Astrocyte (in vitro differentiated cells and primary cell): ENCODE results near the gene IGF1.

Experiments
- EZH2 ChIP-seq: IDR thresholded peaks from 2 replicates; pipeline ENCODE4 v1.6.1; 2012; ENCODE audit warnings: mild to moderate bottlenecking, low read length, inconsistent platforms; ENCODE audit not compliant: insufficient read depth
- TF ChIP-seq, protein P1 (sequence below): IDR thresholded peaks from 2 replicates; pipeline ENCODE4 v1.5.1; 2011; ENCODE audit warnings: low read depth, mild to moderate bottlenecking, inconsistent platforms, low read length, moderate library complexity; ENCODE audit not compliant: insufficient read depth

DNA sequence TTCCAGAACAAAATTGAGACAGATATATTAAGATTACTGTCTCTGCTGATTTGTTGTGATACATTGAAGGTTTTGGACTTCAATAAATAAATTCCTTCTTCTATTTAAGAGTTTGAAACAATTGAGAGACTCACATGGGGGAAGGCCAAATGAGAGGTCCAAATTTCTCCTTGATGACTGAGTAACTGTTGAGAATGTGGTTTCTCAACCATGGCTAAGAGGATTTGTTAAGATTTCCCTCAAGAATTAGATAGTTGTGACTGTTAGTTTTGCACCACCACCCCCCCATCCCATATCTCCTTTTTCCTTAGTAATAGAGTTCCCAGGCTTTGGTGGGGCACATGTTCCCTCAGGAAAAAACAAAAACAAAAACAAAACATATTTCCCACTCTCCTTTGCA is 47.7 kb upstream of the IGF1 start:
- no peak for TF ChIP-seq EZH2
- TF ChIP-seq, protein P1, sequence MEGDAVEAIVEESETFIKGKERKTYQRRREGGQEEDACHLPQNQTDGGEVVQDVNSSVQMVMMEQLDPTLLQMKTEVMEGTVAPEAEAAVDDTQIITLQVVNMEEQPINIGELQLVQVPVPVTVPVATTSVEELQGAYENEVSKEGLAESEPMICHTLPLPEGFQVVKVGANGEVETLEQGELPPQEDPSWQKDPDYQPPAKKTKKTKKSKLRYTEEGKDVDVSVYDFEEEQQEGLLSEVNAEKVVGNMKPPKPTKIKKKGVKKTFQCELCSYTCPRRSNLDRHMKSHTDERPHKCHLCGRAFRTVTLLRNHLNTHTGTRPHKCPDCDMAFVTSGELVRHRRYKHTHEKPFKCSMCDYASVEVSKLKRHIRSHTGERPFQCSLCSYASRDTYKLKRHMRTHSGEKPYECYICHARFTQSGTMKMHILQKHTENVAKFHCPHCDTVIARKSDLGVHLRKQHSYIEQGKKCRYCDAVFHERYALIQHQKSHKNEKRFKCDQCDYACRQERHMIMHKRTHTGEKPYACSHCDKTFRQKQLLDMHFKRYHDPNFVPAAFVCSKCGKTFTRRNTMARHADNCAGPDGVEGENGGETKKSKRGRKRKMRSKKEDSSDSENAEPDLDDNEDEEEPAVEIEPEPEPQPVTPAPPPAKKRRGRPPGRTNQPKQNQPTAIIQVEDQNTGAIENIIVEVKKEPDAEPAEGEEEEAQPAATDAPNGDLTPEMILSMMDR = no peak
